Sigmoid colon (tissue), 4 donors: ENCODE results near the gene GALP.

ENCODE experiments used
- EP300 ChIP-seq, 4 donors: sonication (generic); formaldehyde crosslinking; IDR thresholded peaks; one replicate each; pipeline ENCODE4 v1.6.1; 2017; ENCODE audit warnings: antibody characterized with exemption in 4 of 4
- POLR2A ChIP-seq, 2 donors: fragments of 450-650 bp; IDR thresholded peaks; one replicate each; pipeline ENCODE4 v1.6.1; 2016; ENCODE audit warnings: antibody characterized with exemption in 2 of 2, mild to moderate bottlenecking in 2 of 2, moderate library complexity in 2 of 2
- POLR2AphosphoS5 ChIP-seq, 4 donors: sonication (generic); formaldehyde crosslinking; IDR thresholded peaks; one replicate each; pipeline ENCODE4 v1.6.1; 2017; ENCODE audit warnings: antibody characterized with exemption in 4 of 4
- TF ChIP-seq, protein P1 (sequence below), 4 experiments: fragments of 450-650 bp in 3 of 4; fragments of 200-600 bp in 1 of 4; IDR thresholded peaks; one replicate each; pipeline ENCODE4 v1.5.1; 2016 to 2019; ENCODE audit warnings: antibody characterized with exemption in 4 of 4, mild to moderate bottlenecking in 3 of 4, moderate library complexity in 2 of 4

DNA sequence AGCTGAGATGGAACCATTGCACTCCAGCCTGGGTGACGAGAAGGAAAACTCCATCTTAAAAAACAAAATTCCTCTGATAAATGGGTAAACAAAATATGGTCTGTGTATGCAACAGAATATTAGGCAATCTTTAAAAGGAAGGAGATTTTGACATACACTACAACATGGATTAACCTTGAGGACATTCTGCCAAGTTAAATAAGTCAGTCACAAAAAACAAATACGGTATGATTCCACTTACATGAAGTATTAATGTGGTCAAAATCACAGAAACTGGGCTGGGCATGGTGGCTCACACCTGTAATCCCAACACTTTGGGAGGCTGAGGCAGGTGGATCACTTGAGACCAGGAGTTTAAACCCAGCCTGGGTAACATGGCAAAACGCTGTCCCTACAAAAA lies 37.7 kb upstream of the GALP start:
- TF ChIP-seq EP300 (IDR thresholded peaks at IDR 0.05) (no peak), POLR2A (IDR thresholded peaks at IDR 0.05) (no peak), POLR2AphosphoS5 (IDR thresholded peaks at IDR 0.05) (no peak)
- TF ChIP-seq, protein P1, sequence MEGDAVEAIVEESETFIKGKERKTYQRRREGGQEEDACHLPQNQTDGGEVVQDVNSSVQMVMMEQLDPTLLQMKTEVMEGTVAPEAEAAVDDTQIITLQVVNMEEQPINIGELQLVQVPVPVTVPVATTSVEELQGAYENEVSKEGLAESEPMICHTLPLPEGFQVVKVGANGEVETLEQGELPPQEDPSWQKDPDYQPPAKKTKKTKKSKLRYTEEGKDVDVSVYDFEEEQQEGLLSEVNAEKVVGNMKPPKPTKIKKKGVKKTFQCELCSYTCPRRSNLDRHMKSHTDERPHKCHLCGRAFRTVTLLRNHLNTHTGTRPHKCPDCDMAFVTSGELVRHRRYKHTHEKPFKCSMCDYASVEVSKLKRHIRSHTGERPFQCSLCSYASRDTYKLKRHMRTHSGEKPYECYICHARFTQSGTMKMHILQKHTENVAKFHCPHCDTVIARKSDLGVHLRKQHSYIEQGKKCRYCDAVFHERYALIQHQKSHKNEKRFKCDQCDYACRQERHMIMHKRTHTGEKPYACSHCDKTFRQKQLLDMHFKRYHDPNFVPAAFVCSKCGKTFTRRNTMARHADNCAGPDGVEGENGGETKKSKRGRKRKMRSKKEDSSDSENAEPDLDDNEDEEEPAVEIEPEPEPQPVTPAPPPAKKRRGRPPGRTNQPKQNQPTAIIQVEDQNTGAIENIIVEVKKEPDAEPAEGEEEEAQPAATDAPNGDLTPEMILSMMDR (IDR thresholded peaks at IDR 0.05) = no peak
